Measurements from ENCODE around the gene THAP6. TPM values are rescaled to one million over a fixed set of nuclear protein-coding genes. Genes with fewer than 3 reads are reported as not detected.
"Not testable (repeated sequence)": the region's sequence is repeated elsewhere in the genome, so short reads cannot be mapped to it uniquely, and the experiment has no call there.

The THAP6 gene
- total RNA-seq, 1 donor from 2014 or later, result 17.0 TPM

DNA sequence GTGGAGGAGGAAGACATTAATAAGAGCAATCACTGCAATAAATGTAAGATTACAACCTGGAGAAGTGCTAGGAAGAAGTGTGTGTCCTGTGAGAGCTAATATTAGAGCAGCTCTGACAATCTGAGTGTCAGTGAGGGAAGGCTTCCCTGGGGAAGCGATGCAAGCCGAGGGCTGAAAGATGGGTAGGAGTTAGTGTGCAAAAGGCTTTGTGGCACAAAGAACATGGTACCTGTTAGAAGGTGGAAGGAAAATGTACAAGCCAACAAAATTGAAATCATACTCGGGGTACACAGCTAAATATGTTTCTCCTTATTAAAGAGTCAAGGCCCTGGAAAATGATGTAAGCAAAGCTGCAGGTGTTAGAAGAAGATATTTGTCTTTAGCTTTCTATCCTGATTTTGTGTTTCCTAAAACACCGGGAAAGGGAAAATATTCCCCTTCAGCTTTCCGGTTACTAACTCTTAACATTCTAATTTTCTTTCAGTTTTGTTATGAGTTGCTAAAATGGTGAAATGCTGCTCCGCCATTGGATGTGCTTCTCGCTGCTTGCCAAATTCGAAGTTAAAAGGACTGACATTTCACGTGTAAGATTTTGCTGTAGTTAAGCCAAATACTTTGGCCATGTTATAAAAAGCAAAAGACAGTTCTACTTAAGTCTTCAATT lies 808 bp downstream of the THAP6 start:
- intact Hi-C loops (cut with DNase I), result no loop called here
- no peak for DNase-seq
- peak; percentile 2 for ATAC-seq (ENCODE audit: poor library complexity)

DNA sequence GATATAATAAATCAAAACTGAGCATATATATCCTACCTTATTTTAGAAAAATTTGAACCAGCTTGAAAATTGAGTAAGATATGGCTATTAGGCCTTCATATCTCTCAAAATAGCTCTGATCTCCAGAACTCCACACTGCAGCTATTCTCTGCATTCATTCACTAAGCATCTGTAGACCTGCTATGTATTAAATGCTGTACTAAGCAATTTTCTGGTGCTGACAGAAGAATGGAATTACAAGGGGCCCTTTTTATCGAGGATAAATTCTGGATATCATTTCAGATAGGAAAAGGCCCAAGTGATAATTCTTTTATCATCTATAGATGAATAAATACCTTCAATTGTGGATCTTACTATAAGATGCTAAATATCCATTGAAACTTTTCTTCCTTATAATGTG lies 1.9 kb downstream of the THAP6 start:
- DNase-seq (no peak), ATAC-seq (ENCODE audit: poor library complexity) (no peak)
- intact Hi-C loops (cut with DNase I), result no loop called here

DNA sequence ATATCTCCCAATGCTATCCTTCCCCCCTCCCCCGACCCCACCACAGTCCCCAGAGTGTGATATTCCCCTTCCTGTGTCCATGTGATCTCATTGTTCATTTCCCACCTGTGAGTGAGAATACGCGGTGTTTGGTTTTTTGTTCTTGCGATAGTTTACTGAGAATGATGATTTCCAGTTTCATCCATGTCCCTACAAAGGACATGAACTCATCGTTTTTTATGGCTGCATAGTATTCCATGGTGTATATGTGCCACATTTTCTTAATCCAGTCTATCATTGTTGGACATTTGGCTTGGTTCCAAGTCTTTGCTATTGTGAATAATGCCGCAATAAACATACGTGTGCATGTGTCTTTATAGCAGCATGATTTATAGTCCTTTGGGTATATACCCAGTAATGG lies 5.2 kb downstream of the THAP6 start:
- ATAC-seq (ENCODE audit: poor library complexity); intact Hi-C loops (cut with DNase I); DNase-seq: not testable (repeated sequence)

DNA sequence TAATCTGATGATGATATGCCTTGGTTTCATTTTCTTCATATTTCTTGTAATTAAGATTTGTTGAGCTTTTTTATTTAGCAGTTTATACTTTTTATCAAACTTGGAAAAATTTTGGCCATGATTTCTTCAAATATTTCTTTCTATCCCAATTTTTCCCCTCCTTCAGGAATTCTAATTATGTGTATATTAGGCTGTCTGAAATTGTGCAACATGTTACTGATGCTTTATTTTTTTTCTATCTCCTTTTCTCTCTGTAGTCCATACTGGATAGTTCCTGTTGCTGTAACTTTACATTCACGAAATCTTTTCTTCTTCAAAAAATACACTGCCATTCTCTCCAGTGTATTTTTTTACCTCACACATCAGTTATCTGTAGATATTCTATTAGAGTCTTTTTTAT lies 10.8 kb downstream of the THAP6 start:
- ATAC-seq (ENCODE audit: poor library complexity), result no peak
- intact Hi-C loops (cut with DNase I), result no loop called here
- DNase-seq, result no peak

DNA sequence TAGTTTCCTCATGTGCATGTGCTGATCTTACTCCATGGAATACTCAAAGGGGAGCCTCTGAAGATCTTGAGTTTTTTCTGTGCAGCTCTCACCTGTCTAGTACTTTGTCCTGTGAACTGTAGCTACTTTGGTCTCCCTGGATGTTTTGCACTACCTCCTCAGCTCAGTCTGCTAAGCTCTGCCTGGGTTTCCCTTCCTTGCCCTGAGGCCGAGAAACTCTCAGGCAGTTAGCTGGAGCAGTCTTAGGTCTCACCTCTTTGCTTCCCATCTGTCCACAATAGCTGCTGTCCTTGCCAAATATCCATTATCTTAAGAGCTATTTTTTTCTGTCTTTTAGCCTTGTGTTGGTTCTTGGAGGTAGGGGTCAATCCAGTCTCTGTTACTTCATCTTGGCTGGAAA lies 11.6 kb downstream of the THAP6 start:
- DNase-seq (no peak), ATAC-seq (ENCODE audit: poor library complexity) (no peak)
- intact Hi-C loops (cut with DNase I), result no loop called here

DNA sequence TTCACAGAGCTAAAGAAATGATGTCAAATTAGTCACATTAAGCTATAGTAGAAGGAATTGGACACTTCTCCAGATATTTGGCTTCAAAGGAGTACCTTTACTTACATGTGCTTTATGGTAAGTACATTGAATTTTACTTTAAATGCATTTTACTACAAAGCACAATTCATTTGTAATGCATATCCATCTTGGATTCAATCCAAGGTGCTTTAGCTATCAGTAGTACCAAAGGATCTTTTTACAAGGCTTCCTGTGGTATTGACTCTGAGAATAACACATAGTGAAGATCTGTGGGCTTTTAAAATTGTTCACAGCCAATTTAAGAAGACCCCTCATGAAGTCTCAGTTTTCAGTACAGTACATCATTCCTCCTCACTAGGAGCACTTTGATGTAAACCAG lies 13.2 kb downstream of the THAP6 start:
- intact Hi-C loops (cut with DNase I), result no loop called here
- ATAC-seq (ENCODE audit: poor library complexity) (no peak), DNase-seq (no peak)

DNA sequence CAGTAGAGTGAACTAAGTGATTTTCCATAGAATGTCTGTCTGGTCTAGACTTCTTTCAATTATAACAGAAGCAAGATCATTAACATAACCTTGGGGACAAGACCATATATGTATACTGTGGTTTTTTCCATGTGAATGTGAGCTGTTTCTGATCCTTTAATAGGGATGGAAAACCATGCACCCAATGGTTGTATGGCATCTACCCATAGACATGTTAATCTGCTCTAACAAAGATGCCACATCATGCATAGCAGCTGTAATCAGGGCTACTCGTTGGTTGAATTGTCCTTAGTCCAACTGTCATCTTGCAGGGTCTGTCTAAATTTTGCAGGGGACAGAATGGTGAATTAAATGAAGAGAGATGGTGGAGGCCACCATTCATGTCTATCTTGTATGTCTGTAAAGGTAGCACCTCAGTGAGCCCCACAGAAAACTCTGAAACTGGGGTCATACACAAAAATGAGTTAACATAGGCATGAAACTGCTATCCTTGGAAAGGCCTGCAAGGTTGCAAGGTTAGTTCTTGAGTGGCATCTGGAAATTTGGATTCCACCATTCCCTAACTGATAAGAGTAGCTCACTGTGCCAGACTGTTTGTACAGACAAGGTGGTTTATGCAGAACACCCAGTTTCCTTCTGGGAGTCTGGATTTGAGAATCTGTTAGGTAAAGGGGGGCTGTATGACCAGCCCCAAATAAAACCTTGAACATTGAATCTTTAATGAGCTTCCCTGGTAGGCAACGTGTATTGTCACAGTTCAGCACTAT lies 16.5 kb downstream of the THAP6 start:
- ATAC-seq (ENCODE audit: poor library complexity), result peak; percentile 52
- no peak for DNase-seq
- intact Hi-C loops (cut with DNase I), result no loop called here

DNA sequence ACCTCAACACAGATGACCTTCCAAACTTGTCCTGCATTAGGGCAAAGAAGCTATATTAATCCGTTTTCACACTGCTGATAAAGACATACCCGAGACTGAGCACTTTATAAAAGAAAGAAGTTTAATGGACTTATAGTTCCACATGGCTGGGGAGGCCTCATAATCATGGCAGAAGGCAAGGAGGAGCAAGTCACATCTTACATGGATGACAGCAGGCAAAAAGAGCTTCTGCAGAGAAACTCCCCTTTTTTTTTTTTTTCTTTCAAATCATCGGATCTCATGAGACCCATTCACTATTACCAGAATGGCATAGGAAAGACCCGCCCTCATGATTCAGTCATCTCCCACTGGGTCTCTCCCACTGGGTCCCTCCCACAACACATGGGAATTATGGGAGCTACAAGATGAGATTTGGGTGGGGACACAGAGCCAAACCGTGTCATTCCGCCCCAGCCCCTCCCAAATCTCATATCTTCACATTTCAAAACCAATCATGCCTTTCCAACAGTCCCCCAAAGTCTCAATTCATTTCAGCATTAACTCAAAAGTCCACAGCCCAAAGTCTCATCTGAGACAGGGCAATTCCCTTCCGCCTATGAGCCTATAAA lies 17.4 kb downstream of the THAP6 start:
- intact Hi-C loops (cut with DNase I); ATAC-seq (ENCODE audit: poor library complexity); DNase-seq: not testable (repeated sequence)

DNA sequence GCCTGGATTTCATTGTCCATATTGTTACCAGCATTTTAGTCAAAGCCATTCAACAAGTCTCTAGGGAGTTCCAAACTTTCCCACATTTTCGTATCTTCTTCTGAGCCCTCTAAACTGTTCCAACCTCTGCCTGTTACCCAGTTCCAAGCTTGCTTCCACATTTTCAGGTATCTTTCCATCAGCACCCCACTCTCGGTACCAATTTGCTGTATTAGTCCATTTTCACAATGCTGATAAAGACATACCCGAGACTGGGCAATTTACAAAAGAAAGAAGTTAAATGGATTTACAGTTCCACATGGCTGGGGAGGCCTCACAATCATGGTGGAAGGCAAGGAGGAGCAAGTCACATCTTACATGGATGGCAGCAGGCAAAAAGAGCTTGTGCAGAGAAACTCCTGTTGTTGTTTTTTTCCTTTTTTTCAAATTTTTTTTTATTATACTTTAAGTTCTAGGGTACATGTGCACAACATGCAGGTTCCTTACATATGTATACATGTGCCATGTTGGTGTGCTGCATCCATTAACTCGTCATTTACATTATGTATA lies 19.1 kb downstream of the THAP6 start:
- DNase-seq; intact Hi-C loops (cut with DNase I); ATAC-seq (ENCODE audit: poor library complexity): not testable (repeated sequence)

DNA sequence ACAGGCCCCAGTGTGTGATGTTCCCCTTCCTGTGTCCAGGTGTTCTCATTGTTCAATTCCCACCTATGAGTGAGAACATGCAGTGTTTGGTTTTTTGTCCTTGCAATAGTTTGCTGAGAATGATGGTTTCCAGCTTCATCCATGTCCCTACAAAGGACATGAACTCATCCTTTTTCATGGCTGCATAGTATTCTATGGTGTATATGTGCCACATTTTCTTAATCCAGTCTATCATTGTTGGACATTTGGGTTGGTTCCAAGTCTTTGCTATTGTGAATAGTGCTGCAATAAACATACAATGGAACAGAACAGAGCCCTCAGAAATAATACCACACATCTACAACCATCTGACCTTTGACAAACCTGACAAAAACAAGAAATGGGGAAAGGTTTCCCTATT lies 19.7 kb downstream of the THAP6 start:
- DNase-seq; intact Hi-C loops (cut with DNase I); ATAC-seq (ENCODE audit: poor library complexity): not testable (repeated sequence)

DNA sequence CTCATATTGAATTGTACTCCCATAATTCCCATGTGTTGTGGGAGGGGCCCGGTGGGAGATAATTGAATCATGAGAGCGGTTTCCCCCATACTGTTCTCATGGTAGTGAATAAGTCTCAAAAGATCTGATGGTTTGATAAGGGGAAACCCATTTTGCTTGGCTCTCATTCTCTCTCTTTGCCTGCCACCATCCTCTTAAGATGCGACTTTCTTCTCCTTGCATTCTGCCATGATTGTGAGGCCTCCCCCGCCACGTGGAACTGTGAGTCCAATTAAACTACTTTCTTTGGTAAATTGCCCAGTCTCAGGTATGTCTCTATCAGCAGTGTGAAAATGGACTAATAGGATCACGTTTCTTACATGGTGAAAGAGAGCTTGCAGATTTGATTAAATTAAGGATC lies 23.0 kb downstream of the THAP6 start:
- DNase-seq; ATAC-seq (ENCODE audit: poor library complexity); intact Hi-C loops (cut with DNase I): not testable (repeated sequence)

DNA sequence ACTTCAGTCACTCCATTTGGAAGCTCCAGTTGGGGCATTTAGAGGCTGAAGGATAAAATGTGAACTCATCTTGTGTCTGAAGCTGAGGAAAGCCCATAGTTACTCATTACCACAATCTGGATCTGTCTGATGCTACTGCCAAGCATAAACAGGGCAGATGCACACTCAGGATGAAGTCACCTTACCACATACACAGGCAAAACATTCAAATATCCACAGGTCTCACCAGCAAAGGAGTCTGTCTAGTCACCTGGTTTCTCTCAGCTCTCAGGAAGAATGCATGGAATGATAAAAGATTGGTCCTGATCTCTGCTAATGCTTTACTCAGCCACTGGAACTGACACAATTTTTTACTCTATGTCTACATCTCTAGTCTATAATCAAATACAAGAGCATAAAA lies 28.6 kb downstream of the THAP6 start:
- no peak for DNase-seq
- no peak for ATAC-seq (ENCODE audit: poor library complexity)
- intact Hi-C loops (cut with DNase I), result no loop called here

DNA sequence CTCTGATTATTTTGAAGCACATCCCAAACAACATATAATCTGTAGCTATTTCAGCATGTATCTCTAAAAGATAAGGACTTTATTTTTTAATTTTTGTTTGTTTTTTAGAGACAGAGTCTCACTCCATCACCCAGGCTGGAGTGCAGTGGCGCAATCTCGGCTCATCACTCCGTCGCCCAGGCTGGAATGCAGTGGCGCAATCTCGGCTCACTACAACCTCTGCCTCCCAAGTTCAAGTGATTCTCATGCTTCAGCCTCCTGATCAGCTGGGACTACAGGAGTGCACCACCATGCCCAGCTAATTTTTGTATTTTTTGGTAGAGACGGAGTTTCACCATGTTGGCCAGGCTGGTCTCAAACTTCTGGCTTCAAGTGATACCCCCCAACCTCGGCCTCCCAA lies 29.9 kb downstream of the THAP6 start:
- DNase-seq; intact Hi-C loops (cut with DNase I); ATAC-seq (ENCODE audit: poor library complexity): not testable (repeated sequence)

DNA sequence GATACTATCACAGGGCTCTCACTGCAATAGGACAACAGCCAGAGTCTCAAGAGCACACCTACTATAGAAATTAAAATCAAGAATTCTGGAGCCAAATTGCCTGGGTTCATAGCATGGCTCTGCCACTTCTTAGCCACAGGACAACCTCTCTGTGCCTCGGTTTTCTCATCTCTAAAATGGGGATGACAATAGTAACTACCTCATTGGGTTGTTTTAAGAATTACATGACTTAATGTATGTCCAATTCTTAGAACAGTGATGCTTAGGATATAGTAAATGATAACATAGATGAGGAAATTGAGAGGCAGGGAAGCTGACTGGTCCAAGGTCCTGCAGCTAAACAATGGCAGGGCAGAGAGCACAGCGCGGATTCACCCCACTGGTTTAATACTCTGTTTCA lies 30.6 kb downstream of the THAP6 start:
- intact Hi-C loops (cut with DNase I), result no loop called here
- DNase-seq (no peak), ATAC-seq (ENCODE audit: poor library complexity) (no peak)

DNA sequence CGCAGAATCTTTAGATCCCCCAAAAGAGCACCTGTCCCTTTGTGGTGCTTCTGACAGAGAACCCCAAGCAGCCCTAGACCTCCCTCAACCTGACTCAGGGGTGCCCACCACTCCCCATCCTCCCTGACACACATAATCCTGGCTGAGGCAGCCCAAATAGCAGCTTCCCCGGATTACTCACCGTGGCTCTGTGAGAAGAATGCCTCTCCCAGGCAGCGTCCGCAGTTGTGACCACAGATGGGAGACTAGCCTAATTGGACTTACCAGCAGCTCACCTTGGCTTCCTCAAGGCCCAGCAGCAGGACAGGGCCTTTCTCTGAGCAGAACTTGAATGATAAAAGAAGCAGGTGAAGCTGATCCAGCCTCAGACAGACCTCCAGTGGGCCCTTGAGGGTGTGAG lies 31.3 kb downstream of the THAP6 start:
- no peak for ATAC-seq (ENCODE audit: poor library complexity)
- intact Hi-C loops (cut with DNase I), result no loop called here
- DNase-seq, result no peak

DNA sequence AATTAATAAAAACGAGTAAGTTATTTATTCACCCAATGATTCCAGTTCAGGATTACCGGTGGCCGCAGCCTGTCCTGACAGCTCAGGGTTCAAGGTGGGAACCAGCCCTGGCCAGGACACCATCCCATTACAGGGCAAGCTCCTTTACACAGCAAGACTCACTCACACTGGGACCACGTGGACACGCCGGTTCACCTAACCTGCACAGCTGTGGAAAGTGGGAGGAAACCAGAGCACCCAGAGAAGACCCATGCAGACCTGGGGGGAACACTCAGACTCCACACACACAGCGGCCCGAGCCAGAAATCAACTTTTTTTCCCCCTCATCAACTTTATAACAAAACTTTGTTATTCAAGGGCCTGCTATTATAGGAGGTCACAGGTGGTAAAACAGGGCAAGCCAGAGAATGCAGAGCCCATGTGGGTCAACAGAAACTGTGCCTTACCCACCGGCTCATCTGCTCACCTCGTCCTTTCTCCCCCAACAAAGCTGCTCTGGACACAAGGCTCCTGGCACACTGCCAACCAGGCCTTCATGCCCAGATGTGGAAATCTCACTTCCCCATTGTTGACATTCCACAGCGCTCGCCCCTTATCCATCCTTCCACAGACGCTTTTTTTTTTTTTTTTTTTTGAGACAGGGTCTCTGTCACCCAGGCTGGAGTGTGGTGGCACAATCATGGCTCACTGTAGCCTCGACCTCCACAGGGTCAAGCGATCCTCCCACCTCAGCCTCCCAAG lies 33.5 kb downstream of the THAP6 start:
- intact Hi-C loops (cut with DNase I), result no loop called here
- DNase-seq, result peak; percentile 69
- ATAC-seq (ENCODE audit: poor library complexity), result no peak

DNA sequence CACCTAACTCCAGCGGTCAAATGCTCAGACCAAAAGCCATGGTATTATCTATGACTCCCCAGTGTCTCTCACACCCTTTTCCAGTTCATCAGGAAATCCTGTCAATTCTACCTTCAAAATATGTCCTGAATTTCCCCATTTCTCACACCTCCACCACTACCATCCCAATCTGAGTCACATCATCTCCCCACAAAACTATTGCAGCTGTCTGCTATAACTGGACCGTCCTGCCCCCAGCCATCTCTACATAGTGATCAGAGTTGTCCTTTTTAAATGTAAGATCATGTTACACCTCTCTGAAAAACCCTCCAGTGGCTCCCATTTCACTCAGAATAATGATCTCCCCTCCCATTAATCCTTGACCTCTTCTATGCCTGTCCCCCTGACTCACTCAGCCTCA lies 34.7 kb downstream of the THAP6 start:
- ATAC-seq (ENCODE audit: poor library complexity), result no peak
- intact Hi-C loops (cut with DNase I), result no loop called here
- no peak for DNase-seq

DNA sequence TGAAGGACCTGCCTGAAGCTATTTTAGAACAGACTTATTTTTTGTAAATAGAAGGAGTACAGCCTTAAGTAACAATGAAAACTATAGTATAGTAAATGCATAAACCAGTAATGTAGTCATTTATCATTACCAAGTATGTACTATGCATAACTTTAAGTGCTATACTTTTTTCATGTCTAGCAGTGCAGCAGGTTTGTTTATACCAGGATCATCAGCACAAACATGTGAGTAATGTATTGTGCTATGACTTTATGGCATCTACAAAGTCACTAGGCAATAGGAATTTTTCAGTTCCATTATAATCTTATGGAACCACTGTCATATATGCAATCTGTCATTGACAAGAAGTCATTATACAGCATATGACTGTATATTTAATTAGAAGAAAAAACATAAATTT lies 38.2 kb downstream of the THAP6 start:
- intact Hi-C loops (cut with DNase I), result no loop called here
- DNase-seq (no peak), ATAC-seq (ENCODE audit: poor library complexity) (no peak)
